HG03354 (cell line): Measurements from ENCODE around the gene C1orf141.
A peak's percentile ranks its signal among the peaks of the same experiment; 100 is the strongest.
"Not testable (repeated sequence)": the region's sequence is repeated elsewhere in the genome, so short reads cannot be mapped to it uniquely, and the experiment has no call there.

ENCODE experiments used
- ATAC-seq: cut with Tn5 transposase; IDR thresholded peaks from one replicate; pipeline ENCODE4 v1.9.1; 2021; ENCODE audit warnings: mild to moderate bottlenecking; ENCODE audit not compliant: unreplicated experiment, poor library complexity, severe bottlenecking

Gene C1orf141

DNA sequence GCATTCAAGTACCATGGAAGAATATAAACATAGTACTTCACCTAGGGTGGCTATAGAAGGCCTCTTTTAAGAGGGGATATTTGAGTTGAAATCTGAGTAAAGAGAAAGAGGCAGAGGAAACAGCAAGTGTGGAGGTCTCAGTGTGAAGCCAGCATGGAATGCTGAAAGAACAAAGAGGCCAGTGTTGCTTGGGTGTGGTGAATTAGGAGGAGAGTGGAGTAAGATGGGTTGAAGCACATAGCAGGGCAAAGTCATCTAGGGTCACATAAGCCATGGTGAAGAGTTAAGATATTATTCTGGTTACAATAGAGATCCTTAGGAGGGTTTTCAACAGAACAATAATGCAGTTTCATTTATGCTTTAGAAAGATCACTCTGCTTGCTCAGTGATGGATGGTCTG is 37.5 kb downstream of the C1orf141 start:
- no peak for ATAC-seq

DNA sequence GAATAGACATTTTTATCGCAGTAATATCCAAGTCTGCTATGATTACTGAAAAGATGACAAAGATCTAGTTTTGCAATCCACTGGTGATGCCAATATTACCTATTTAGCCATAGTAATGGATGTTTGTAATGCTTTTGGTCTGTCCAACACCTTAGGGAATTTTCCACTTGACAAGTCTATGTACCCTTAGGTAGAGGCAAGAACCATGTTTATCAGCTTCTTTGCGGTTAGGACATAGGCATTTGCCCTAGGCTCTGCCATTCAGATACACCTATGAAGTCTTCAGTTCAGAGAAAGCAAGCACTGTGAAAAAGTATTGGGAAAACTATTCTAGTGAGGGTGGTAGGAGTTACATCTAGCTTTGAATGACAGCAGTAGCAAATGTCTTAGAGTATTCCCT is 40.6 kb downstream of the C1orf141 start:
- ATAC-seq = no peak

- no peak for ATAC-seq
Measured at GRCh38 chr1:67089685-67090208, 45.0 kb downstream of the C1orf141 start.

DNA sequence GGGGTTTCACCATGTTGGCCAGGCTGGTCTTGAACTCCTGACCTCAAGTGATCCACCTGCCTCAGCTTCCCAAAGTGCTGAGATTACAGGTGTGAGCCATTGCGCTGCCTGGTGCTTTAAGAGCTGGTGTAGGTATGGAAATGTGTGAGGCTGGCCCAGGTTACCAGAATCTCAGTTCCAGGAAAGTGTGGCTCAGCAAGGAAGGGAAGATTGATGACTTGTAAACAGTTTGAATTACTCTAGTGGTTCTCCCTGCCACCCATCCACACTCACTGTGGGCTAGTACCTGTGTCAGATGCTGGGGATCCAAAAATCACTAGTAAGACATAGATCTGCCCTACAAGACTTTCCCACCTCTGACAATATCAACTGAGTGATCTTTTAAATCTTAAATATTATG is 46.3 kb downstream of the C1orf141 start:
- no peak for ATAC-seq

DNA sequence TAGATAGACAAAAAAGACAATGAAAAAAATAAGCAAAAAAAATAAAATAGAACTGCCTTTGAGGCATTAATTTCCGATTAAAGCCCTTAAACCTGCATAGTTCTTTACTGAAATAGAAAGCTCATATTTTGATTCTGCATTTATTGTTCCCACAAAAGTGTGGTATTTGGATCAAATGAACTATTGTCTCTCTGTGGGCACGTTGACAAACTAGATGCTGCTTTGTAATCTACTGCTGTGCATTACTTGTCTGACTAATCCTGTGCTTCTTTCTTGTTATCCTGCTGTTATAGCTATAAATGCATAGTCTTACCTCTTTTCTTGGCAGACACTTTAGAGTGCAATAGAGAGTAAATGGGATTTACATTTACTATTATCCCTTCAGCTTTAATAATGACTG is 49.4 kb downstream of the C1orf141 start:
- no peak for ATAC-seq

DNA sequence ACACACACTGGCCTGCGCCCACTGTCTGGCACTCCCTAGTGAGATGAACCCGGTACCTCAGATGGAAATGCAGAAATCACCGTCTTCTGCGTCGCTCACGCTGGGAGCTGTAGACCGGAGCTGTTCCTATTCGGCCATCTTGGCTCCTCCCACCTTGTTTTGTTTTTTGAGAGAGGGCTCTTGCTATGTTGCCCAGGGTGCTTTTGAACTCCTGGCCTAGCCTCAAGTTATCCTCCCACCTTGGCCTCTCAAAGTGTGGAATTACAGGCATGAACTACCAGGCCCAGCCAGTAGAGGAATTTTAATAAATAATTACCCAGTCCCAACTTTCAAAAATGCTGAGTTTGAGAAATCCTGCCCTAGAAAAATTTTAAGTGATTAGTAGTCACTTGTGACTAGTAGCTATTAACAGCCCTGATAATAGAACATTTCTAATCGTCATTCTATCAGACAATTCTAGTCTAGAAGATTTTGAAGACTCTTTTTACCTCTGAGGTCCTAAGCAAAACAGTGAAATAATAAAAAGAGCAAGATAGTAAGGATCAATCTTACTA is 49.9 kb downstream of the C1orf141 start:
- no peak for ATAC-seq

DNA sequence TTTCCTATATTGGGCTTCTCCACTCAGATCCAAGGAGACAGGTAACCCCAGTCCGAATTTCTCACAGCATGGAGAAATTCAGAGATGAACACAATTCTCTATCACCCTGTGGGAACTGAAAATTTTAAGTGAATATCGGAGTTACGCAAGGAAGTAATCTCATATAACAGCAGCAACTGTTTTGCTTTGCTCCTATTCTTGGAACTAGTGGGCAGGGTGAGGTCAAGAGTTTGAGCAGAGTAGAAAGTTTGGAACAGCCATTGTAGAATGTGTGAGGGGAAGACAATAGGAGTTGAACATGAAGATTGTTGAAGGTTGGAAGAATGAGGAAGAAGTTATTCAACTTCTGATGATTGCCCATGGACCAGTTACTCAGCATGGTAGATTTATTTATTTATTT is 56.5 kb downstream of the C1orf141 start:
- no peak for ATAC-seq

DNA sequence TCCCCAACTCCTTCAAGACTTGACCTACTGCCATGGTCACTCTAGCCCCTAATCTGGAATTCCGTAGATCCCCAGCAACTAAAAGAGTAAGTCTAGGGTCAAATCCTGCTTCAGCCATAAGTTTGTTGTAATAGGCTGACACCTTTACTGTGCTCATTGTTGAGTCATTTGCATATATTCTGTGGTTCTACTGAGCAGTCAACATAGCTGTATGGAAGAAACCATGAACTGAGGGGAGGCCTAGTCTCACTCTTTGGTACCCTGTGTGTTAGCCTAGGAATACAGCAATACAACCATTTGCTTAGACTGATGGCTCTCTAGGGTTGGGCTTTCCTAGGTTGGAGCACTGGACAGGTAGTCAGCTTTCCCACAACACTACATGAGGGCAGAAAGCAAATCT is 57.2 kb downstream of the C1orf141 start:
- no peak for ATAC-seq

GRCh38 chr1:67072749-67073148 is 62.0 kb downstream of the C1orf141 start:
- ATAC-seq = no peak

DNA sequence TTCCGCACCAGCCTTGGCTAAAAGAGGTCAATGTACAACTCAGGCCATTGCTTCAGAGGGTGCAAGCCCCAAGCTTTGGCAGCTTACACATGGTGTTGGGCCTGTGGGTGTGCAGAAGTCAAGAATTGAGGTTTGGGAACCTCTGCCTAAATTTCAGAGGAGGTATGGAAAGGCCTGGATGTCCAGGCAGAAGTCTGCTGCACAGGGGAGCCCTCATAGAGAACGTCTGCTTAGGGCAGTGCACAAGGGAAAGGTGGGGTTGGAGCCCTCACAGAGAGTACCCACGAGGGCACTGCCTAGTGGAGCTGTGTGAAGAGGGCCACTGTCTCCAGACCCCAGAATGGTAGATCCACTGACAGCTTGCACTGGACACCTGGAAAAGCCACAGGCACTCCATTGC is 67.1 kb downstream of the C1orf141 start:
- ATAC-seq = not testable (repeated sequence)

DNA sequence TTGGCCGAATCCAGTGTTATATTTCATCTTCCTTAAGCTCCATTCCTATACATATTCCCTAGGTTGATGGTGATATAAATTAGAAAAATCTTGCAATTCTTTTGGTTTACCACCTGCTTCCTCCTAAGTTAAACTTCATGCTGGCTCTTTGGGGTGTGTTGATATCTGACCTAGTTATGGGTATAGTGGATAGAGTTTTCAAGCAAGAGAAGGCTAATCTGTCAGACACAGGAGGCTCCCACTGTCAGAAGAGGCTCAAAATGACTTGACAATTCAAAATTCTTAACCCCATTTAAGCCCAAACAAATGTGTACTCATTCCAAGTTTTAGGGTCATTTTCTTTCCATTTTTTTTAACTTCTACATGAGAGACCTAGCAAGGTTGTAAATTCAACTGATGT is 72.4 kb downstream of the C1orf141 start:
- no peak for ATAC-seq

- ATAC-seq = no peak
Measured at GRCh38 chr1:67061266-67061665, 73.5 kb downstream of the C1orf141 start.

DNA sequence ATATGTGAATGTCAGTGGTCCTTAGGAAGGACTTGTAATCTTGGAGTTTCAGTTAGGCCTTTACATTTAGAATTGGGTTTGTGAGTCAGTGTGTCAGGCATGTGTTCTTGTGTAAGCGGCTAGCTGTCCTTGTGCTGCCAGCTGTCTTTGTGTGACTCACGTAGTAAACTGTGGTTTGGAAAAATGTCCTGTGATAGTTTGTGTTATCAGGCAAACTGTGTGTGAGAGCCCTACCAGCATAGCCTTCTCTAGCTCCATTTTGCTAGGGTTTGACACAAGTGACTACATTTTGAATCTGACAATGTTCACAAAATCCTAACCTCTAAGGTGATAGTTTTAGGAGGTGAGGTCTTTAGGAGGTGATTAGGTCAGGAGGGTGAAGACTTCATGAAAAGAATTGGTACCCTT is 74.0 kb downstream of the C1orf141 start:
- no peak for ATAC-seq

DNA sequence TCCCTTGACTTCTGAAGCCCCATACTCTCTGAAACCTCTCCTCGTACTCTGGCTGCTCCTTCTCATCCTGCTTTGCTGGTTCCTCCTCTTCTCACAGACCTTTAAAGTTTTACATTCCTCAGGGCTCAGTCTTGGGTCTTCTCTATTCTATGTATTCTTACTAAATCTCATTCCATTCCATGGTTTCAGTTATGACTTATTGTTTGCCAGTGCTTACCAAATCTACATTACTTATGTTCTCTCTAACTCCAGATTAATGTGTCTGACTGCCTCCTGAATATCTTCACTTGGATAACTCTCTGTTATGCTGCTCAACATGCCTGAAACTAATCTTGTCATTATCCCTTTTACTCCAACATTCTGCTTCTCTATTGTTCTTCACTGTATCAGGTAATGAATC is 75.4 kb downstream of the C1orf141 start:
- no peak for ATAC-seq

DNA sequence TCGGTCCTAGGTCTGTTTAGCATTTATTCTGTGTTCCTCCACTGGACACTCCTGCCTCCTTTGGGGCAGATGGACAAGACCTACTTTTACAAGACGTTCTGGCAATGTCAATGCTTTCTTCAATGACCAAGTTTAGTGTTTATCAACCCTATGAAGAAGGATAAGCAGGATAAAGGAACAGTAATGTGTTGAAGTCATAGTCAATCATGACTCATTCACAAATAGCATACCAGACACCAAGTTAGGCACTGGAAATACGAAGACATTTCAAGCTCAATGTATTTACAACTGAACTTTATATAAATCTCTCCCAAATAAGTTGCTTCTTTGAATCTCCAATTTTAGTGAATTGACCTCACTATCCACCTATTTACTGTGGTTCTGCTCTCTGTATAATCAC is 76.0 kb downstream of the C1orf141 start:
- ATAC-seq = no peak

DNA sequence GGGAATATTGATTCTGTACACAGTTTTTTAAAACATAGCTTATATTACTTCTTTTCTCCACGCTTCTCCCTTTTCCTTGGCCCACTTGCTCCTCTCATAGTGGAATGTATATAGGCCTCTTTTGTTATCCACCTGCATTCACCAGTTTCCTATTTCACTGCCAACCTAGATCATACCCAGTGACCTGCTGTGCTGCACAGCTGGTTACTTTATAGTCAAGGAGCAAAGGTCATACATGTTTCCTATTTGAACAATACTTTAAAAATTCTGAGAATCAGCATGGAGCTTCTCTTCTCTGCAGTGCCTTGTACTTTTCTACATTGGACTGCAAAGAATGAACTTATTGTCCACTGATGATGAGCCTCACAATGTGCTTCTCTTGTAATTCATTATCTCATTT is 76.5 kb downstream of the C1orf141 start:
- no peak for ATAC-seq

GRCh38 chr1:67053785-67054772 is 80.7 kb downstream of the C1orf141 start, which contains the start of gene SLC35D1:
TSS of gene SLC35D1 (minus strand) at chr1:67054148. CDS start at chr1:67054013, 135 bp downstream.
- ATAC-seq = peak; percentile 84

GRCh38 chr1:67053535-67053784 is 81.3 kb downstream of the C1orf141 start:
- ATAC-seq = peak; percentile 38

GRCh38 chr1:67052741-67053534 is 81.8 kb downstream of the C1orf141 start:
- no peak for ATAC-seq

GRCh38 chr1:67051196-67051595 is 83.6 kb downstream of the C1orf141 start:
- ATAC-seq = no peak
